NCI-H1694 (cell line): ENCODE data around the gene GSTM5.
"Not testable (repeated sequence)": the region's sequence is repeated elsewhere in the genome, so short reads cannot be mapped to it uniquely, and the experiment has no call there.

Source experiments
- DNase-seq: peaks from one replicate; lab custom pipeline; 2025; lab: John Stamatoyannopoulos, UW

Gene GSTM5

DNA sequence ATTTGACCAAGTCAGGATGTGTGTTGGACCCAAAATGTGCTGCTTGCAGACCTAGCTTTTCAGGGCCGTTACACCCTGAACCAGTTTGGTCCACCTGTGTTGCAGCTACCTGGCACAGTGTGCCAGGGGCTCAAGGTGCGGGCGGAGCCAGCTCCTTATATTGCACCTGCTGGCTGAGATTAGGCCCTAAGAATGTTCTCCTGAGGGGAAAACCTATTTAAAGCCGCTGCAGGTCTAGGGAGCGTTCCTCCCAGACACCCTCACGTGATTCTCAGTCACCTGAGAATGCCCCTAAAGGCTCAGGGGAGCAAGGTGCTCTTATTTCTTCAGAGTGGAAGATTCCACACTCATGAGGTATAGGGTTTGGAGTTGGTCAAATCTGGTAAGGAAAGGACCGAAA, 16.8 kb downstream of the GSTM5 start:
- no peak for DNase-seq

GRCh38 chr1:109730666-109731065, 18.6 kb downstream of the GSTM5 start:
- DNase-seq: no peak

DNA sequence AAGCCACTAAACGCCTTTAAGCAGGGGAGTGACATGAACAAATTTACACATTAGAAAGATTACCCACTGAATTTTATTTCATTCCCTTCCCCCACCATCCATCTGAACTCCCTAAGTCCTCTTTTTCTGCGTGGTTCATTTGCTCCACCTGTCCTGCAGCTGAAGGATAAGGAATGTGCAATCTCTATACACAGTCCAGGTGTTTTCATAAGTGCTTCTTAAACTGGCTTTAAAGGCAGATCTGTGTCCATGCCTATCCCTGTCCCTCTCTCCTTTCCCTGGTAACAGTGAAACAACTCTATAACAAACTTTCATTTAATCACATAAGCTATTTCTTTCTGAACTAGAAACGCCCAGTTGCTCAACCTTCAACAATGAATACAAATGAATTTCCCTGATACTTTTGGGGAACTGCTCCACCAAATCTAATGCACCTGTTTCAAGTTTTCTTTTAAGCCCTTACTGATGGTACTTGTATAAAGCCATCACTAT, 20.4 kb downstream of the GSTM5 start:
- no peak for DNase-seq

GRCh38 chr1:109733236-109733870, 21.3 kb downstream of the GSTM5 start:
- DNase-seq: no peak

DNA sequence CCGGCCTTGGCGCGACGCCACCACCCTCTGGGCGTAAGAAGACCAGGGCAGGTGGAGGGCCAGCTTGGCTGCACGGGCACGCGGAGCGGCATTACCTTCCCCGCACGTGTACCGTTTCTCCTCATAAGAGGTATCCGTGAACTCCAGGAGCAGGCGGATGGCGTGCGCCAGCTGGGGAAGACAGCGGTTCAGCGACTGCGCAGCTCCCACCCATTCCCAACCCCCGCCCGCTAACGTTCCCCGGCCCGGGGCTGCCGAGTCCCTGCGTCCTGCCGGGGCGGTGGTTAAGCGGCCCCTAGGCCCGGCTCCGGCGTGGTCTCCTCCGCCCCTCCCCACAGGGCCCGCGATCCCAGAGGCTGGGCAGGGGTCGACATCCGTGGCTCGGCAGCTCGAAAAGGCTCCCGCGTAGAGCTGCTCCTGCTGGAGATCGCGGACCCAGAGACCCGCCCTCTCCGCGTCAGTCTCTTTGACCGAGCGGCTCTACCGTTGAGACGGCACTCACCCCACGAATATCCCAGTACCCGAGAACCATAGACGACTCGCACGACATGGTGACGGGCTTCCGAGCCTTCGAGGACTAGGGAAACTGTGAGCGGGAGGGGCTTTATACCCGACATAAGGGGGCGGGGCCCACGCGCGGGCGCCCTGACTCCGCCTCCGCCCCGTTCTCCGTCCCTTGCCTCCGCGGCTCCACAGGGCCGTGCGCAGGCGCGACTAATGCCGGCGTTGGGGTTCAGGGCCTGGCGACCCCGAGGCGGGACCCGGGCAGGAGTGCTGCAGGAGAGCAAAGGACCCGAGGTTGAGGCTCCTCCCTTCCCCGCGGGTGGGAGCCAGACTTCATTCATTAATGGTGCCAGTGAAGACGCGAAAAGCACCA, 27.9 kb downstream of the GSTM5 start:
- peak; percentile 61 for DNase-seq

DNA sequence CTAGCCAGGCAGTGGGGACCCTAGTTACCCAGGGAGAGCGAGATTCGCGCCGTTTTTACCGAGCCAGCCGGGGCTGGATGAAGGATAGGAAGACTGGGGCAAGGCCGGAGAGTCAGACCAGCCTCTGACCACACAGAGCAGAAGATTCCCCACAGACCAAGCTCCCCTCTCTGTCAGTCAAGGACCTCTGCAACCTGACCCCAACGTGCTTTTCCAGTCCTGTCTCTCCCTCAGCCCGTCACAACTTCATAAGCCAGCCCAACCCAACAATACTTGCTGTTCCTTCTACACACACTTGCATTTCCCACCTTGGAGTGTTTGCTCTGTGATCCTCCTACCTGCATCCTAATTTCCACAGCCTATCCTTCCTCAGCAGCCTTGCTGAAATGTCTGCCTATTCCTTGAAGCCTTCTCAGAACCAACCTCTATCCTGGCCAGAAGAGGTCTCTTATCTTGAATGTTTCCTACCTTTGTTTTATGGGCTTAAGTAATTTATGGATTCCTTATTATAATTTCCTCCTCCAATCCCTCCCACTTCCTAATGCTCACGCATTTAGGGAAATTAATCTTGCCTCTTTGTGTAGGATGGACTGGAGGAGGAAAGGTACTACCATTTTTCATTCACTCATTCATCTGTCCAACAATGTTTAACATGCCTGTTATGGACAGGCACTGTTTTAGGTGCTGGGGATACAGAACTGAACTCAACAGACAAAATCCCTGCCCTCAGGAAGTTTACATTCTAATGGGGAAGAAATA, 28.7 kb downstream of the GSTM5 start, which contains the start of gene GSTM3:
Gene GSTM3 (minus strand): TSS at position 424 of the 759 bp plus-strand sequence. CDS start 751 bp downstream, outside the sequence.
- no peak for DNase-seq

DNA sequence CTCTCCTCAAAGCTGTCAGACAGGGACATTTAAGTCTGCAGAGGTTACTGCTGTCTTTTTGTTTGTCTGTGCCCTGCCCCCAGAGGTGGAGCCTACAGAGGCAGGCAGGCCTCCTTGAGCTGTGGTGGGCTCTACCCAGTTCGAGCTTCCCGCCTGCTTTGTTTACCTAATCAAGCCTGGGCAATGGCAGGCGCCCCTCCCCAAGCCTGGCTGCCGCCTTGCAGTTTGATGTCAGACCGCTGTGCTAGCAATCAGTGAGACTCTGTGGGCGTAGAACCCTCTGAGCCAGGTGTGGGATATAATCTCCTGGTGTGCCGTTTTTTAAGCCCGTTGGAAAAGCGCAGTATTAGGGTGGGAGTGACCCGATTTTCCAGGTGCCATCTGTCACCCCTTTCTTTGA, 36.3 kb downstream of the GSTM5 start:
- DNase-seq: not testable (repeated sequence)

- DNase-seq: no peak
Observed at GRCh38 chr1:109749221-109749620, 37.2 kb downstream of the GSTM5 start.

GRCh38 chr1:109750241-109750882, 38.3 kb downstream of the GSTM5 start:
- DNase-seq: no peak

GRCh38 chr1:109750920-109751319, 38.9 kb downstream of the GSTM5 start:
- DNase-seq: no peak

DNA sequence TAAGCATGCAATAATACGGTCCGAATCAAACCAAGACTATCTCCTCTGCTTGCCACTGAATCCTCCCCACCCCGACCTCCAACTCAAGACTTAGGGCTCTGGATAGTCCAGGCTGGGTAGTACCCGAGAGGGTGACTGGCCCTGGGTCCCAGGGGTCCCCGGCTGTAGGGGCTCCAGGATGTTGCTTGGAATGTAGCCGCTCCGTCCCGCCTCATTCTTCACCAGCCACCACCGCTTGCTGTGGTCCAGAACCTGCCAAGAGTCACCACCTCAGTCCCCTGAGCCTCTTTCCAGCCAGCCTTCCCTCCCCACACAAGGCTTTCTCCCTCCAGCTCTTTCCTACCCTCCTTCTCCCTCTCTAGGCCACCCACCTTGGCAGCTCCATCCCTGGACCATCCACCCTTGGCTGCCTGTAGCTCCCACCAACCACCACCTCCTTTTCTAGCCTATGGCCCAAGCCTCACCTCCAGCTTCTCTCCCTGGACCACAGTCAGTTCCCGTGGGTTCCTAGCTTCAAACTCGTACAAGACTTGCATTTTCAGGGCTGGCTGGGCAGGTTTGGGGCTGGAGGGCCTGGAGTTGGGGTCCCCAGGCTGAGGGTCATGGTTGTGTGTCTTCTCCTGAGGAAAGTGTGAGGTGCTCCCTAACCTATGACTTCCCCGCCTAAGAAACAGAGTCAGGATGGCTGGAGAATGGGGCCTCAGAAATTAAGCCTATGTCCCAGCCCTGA, 39.6 kb downstream of the GSTM5 start:
- DNase-seq: no peak

- no peak for DNase-seq
Observed at GRCh38 chr1:109754738-109755137, 42.7 kb downstream of the GSTM5 start.

GRCh38 chr1:109756325-109756724, 44.3 kb downstream of the GSTM5 start:
- not testable (repeated sequence) for DNase-seq

DNA sequence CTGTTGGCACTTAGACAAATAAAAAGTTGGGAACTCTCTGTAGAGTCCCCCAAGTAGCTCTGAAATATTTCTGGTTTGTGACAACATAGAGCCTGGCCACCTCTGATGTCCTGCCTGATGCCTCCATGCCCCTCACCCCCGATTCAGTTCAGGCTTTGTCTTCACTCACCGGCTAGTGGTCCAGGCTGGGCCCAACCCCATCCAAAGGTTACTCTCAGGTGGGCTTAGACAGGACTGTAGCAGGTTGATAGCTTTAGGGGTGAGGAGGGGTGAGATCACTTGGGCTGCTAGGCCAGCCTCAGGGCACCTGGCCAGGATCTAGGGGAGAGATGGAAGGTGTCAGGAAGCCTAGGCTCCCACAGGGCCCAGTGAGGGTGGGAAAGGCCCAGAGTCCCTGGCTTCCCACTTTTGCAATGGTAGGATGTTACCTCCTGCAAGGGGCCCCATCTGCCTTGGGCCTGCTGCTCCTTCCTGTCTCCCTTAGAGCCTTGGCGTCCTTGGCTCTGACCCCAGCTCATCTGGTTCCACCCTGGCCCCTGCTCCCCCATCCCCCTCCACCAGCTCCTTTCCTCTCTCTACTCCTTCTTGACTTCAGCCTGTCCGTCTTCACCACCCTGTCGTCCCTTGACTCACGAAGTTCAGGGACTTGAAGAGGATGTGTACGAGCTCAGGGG, 44.9 kb downstream of the GSTM5 start:
- DNase-seq: no peak

- no peak for DNase-seq
Observed at GRCh38 chr1:109757936-109758786, 46.1 kb downstream of the GSTM5 start.

DNA sequence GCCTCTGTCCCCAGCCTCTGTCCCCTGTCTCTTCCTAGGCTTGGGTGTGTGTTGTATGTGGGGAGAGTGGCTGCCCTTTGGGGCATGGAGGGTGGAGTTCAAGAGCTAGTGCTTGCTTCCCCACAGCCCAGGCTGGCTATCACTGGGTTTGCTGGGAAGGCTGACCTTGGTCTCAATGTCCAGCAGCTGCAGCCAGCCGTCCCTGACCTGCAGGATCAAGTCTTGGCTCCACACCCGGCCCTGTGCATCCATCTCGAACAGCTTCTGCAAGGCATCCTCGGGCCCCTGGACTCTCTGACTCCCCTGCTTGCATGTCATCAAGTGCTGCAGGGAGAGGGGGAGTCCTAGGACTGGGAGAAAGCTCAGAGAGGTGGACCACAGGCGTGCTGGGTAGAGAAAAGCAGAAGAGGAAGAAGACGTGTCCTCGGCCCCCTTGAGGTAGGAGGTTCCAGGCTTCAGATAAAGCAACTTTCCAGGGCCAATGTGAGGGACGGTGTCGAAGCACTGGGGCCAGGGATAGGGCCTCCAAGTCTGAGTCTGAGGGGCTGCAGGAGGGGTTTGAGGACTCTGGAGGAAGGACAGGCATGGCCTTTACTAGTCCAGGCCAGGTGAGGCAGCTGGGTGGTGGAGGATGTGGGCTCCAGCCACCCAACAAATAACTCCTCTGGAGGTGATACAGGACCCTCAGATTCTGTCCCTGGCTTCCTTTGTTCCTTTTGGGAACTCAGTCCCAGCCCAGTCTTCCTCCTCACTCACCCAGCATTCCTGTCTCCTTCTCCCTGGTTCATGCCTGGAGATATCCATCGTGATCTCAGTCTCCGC, 47.7 kb downstream of the GSTM5 start:
- no peak for DNase-seq

GRCh38 chr1:109760581-109761226, 48.7 kb downstream of the GSTM5 start:
- DNase-seq: no peak
